GM18505 (cell line): ENCODE measurements around the gene LEP.
"Not testable (repeated sequence)": the region's sequence is repeated elsewhere in the genome, so short reads cannot be mapped to it uniquely, and the experiment has no call there.

Source experiments
- ATAC-seq: cut with Tn5 transposase; IDR thresholded peaks from one replicate; pipeline ENCODE4 v1.9.1; 2021; ENCODE audit not compliant: unreplicated experiment
- POLR2A ChIP-seq: IDR thresholded peaks from 4 replicates; pipeline ENCODE4 v1.6.1; 2011; ENCODE audit warnings: borderline replicate concordance; ENCODE audit not compliant: insufficient read depth, insufficient read length; ENCODE audit errors: extremely low read depth

The LEP gene

DNA sequence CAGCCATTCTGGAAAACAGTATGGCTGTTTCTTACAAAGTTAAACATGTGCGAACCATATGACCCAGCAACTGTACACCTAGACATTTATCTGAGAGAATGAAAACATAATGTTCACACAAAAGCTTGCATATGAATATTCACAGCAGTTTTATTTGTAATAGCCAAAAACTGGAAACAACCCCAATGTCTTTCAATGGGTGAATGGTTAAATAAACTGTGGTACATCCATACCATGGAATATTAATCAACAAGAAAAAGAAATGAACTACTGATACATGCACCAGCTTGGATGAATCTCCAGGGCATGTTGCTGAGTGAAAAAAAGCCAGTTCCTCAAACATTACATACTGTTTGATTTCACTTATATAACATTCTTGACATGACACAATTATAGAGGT is 37.3 kb downstream of the LEP start:
- no peak for ATAC-seq
- no peak for TF ChIP-seq POLR2A

DNA sequence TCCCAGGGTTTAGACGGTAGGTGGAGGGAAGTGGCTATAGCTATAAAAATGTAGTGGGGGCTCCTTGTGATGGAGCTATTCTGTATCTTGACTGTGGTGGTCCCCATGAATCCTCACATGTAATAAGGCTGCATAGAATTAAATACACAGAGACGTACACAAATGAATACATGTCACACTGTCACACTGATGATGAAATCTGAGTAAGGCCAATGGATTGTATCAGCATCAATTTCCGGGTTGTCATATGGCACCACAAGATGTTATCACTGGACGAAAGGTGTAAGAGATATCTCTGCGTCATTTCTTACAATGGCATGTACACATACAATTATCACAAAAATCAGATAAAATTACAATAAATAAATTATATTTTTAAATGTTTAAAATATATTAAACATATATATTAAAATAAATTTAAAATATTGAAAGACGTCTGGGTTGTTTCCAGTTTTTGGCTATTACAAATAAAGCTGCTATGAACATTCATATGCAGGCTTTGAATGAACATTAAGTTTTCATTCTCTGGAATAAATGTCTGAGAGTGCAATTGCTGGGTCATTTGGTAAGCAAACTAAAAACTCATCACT is 38.1 kb downstream of the LEP start:
- no peak for ATAC-seq
- TF ChIP-seq POLR2A, result no peak

GRCh38 chr7:128280451-128280850 is 39.4 kb downstream of the LEP start:
- not testable (repeated sequence) for ATAC-seq

- ATAC-seq, result no peak
- TF ChIP-seq POLR2A, result no peak
These were observed 40.7 kb downstream of the LEP start for GRCh38 chr7:128281605-128282380.

DNA sequence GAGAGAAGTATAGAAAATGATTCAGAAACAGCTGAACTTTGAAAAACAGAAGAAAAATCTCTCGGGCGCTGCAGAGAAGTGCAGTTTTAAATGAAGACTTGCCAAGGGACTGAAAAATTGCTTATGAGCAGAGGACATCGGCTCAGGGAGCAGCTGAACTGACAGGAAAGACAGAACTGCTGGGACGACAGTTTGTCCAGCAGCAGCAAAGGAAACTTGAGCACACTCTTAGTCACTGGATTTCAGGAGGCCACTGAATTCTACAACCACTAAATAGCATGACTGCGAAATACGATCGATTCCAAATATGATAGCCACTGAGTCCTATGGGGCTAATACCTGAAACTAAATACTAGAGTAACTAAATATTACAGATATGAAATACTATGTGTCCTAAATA is 43.0 kb downstream of the LEP start:
- TF ChIP-seq POLR2A, result no peak
- ATAC-seq, result no peak

- TF ChIP-seq POLR2A, result no peak
- no peak for ATAC-seq
These were observed 46.5 kb downstream of the LEP start for GRCh38 chr7:128287556-128287955.

DNA sequence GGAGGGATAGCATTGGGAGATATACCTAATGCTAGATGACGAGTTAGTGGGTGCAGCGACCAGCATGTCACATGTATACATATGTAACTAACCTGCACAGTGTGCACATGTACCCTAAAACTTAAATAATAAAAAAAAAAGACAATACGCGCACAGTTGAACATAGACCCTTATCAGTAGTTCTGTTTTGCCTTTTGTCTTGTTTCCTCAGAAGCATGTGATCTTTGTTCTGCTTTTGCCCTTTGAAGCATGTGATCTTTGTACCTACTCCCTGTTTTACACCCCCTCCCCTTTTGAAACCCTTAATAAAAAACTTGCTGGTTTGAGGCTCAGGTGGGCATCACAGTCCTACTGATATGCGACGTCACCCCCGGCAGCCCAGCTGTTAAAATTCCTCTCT is 56.9 kb downstream of the LEP start:
- ATAC-seq, result not testable (repeated sequence)

- TF ChIP-seq POLR2A, result no peak
- no peak for ATAC-seq
These were observed 58.1 kb downstream of the LEP start for GRCh38 chr7:128299109-128299607.

DNA sequence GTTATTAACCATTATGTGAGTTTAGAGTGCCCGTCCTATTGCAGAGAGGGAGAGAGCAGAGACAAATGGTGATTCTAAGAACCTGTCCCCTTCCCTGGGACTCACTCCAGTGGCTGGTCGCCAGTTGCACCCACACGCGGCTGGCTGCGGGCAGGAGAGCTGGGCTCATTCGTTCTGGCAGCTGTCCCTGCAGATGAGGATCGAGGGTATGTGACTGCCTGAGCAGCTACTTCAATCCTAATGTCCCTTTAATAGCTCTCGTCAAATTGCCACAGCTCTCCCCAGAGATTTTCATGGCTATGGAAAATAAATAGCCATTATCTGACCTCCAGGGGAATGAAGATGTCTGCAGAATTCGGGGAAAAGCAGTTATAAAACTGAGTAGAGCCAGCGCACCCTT is 61.1 kb downstream of the LEP start:
- TF ChIP-seq POLR2A, result no peak
- ATAC-seq, result no peak

DNA sequence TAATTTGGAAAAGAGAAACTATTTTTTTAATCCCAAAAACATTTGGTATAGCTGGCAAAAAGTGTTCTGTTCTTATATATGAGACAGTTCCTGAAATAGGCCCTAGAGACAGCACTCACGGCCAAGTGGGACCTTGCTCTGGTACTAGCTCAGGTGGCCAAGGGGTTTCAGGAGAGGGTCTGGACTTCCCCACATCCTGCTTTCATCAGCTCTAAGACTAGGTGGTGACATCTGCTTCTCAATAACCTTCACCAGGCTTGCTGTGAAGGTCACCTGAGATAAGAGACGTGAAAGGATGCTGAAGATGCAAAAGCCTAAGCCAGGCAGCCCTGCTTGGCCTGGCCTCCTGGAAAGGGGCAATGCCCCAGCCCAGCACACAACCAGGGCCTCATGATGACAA is 62.1 kb downstream of the LEP start:
- no peak for ATAC-seq
- no peak for TF ChIP-seq POLR2A

- no peak for TF ChIP-seq POLR2A
These were observed 62.6 kb downstream of the LEP start for GRCh38 chr7:128303643-128304042.

DNA sequence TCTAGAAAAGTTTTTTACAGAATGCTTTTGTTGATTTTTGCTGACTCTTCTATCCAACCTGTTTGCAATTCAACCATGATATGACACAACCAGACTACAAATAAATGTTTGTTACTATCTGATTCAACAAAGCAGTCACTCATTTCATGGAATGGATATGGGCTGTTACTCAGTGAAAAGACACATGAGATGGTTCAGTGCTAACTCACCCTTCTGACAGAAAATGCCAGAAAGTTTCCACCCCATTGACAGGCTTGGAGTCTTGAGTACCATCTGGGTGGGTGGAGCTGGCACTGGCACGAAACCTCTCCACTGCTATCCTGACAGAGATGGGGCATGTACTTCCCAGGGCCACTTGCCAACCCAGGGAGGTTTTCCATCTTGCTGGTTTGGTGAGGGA is 63.1 kb downstream of the LEP start:
- ATAC-seq, result no peak

More at GRCh38 chr7:128303643-128304042, 62.6 kb downstream of the LEP start:
- ATAC-seq, result no peak

GRCh38 chr7:128307061-128307460 is 66.0 kb downstream of the LEP start:
- TF ChIP-seq POLR2A, result no peak
- no peak for ATAC-seq

More for the DNA sequence above, 63.1 kb downstream of the LEP start:
- no peak for TF ChIP-seq POLR2A
